NCI-H748 (cell line): ENCODE data around the gene UNC5A.

Experiments used
- DNase-seq: peaks from one replicate; lab custom pipeline; 2025; ENCODE audit not compliant: unreplicated experiment; lab: John Stamatoyannopoulos, UW

Gene UNC5A

DNA sequence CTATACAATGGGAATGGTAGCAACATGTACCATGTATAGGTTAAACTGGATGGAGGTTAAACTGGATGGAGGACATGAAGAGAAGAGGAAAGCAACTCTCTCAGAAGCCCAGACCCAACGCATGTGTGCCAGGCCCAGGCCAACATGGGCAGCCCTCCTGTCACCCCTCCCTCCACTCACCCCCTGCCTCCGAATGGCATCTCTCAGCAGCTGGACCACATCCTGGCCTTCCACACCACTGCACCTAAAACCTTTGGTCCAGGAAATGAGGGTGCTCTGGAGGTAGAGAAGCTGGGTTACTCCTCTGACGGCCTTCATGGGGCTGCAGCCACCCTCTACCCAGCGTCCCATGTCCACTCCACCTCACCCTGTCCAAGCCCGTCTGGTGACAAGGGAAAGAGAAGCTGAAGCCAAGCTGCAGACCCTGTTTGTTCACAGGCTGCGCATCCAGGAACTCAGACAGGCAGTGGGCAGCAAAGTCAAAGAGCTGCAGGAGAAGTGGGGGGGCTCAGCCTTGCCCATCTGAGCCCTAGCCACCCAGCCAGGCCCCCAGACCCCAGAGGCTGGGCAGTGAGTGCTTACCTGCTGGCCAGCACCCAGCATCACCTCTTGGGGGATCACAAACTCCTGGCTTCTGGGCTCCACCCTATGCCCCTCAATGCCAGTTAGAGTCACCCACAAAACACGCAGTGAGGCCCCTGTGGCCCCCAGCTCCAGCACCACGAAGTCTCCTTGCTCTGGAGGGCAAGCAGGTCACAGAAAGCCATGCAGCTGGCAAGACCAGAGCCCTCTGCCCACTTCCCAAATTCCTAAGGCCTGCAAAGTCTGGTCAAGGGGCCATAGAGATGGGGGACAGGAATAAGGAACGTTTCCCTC lies 80.3 kb downstream of the UNC5A start:
- no peak for DNase-seq

DNA sequence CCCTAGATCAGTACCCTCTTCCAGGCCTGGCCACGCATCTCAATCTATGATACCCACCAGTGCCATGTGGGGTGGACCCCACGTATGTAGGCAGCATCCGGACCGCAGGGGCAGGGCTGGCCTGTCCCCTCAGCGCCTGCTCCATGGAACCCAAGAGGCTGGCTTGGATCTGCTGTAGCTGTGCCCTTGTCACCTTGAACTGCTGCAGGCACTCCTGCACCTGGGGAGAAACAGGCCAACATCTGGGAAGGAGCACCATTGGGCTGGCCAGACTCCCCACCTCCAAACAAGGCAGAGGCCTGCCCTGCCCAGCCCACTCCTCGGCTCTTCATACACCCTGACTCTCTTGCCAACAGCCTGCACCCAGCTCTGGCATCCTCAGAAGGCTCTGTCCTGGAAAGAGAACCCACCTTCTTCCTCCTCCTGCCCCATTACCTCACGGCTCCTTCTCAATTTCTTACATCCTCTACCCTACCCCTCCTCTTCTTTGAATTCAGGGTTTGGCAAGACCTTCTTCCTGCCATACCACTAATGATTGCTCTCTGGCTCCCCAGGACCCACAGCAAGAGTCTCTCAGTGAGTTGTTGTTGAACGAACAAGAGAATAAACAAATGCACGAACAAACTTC lies 81.1 kb downstream of the UNC5A start:
- no peak for DNase-seq

- no peak for DNase-seq
These were observed 82.3 kb downstream of the UNC5A start for GRCh38 chr5:176892663-176893062.

DNA sequence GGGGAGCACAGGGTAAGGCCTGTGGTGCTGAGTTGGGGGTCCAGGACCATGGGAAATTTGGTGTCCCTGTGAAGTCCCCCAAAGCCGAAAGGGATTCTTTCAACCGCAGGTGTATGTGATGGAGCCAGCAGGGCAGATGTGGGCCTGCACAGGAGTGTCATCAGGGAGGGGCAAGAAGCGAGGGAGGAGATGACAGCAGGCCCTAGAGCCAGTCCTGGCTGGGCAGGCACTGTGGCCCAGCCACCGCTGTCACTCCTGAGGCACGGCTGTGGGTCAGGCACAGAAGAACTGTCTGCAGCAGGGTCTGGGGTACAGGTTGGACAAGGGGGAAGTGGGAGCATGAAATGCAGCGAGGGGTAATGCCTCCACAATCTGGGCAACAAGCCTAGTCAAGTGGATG lies 83.9 kb downstream of the UNC5A start:
- DNase-seq = no peak

- no peak for DNase-seq
These were observed 85.5 kb downstream of the UNC5A start for GRCh38 chr5:176895831-176896230.

DNA sequence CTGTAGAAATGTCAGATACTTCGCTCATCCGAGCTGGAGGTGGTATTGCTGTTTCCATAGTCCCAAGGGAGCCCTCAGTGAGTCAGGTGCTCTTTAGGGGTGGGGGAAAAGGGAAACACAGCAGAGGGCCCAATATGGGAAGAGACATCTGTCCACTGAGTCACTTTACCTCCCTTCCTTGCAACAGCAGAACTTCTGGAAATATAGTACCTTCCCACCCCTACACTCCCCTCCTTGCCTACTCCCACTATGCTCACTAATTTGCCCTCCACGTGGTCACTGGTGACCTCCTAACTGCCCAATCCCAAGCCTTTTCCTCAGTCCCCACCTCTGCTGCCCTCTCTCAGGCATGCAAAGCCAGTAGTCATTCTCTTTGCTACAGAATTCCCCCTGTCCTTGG lies 86.9 kb downstream of the UNC5A start:
- no peak for DNase-seq

DNA sequence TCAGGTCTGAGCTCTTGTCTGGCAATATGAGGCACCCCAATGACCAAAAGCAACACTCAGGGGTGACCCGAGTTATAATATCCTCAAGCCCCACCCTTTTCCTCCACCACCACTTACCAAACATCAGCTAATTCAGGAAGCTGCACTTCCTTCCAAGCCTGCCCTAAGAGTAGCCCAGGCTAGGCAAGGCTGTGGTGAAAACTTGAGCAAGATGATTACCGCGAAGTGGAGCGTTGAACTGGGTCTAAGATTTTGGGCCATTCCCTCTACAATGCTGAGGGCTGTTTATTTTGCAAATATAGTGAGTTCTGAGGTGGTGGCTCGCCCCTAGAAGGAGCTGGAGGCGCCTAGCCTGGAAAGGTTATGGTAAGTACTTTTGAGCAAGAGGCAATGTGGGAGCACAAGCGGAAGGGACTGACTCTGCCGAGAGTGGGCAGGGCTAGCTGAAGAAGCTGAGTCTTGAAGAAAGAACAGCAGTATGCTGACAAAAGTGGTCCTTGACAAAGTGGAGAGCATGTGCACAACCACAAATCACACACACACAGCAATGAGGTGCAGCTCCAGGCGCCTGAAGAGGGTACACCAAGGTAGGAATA lies 89.0 kb downstream of the UNC5A start, which contains the start of gene HK3:
TSS of gene HK3 (minus strand) at position 51 of the 596 bp plus-strand sequence. CDS start 3,187 bp downstream, outside the sequence.
- no peak for DNase-seq

- no peak for DNase-seq
These were observed 89.8 kb downstream of the UNC5A start for GRCh38 chr5:176899946-176900779.

DNA sequence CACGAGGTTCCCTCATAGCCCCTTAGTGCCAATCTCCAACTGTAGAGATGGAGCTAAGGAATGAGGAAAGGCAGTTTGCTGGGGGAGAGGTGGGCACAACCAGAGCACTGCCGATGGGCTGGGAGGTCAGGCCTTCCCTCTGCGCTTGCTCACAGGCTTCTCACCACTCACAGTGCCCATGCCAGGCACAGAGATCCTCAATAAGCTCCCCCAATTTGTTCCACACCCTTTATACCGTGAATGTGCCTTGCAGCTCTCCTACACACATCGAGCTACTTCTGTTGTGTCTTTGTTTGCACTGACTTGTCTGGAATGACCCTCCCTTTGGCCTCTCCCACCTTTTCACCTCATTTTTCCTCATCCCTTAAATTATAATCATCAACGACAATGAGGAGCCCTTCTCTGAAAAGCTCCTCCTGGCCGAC lies 90.4 kb downstream of the UNC5A start:
- DNase-seq = no peak

- DNase-seq = no peak
These were observed 91.1 kb downstream of the UNC5A start for GRCh38 chr5:176901260-176902101.

GRCh38 chr5:176902102-176902814 lies 91.9 kb downstream of the UNC5A start:
- no peak for DNase-seq

- no peak for DNase-seq
These were observed 92.7 kb downstream of the UNC5A start for GRCh38 chr5:176902911-176903664.

DNA sequence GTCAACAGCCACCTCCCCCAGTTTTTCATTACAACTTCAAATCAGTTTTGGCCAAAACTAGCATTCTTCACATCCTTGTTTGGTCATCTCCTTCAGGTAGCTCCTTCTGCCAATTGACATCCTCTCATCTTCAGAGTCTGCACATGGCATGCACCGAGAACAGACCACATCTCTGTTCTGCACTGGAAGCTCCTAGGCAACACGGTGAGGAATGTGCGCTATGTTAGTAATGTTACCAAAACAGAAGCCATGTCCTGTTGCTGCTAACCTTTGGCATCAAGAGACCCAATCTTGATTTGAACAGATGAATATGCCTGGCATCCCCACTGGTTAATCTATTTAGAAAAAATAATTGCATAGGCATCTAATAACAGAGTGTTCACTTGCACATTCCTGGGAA lies 93.9 kb downstream of the UNC5A start:
- DNase-seq = no peak

DNA sequence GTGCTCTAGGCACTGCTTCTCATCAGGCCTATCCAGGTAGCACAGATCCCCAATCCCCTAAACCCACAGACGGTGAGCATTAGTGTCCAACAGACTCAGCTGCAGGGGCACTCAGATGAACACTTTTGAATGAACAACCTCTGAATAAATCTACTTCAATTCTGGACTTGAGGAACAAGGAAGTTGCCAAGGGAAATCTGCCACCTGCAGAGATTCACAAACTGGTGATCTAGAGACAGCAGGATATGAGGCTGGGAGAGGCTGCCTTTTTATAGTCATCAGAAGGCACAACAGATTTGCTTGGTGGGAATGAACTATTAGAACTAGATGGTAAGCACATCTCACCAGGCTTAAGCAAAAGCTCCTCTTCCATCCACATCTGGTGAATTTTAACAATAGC lies 95.8 kb downstream of the UNC5A start:
- DNase-seq = no peak

DNA sequence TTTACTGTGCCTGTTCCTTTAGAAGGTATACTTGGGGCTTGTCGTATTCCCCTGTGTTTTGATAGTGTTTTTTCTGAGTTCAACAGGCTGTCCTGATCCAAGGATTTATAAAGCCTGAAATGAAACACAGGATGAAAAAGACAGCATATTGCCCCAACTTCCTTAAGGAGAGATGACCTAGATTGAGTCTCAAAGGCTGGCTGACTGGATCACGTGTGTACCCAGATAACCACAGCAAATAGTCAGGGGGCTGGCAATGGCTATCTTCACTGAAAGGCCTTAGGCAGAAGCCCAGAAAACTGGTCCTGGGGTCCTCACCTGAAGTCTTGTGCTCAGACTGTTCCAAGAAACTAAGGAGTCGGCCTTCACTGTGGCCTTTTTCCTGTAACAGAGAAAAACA lies 96.4 kb downstream of the UNC5A start:
- no peak for DNase-seq

DNA sequence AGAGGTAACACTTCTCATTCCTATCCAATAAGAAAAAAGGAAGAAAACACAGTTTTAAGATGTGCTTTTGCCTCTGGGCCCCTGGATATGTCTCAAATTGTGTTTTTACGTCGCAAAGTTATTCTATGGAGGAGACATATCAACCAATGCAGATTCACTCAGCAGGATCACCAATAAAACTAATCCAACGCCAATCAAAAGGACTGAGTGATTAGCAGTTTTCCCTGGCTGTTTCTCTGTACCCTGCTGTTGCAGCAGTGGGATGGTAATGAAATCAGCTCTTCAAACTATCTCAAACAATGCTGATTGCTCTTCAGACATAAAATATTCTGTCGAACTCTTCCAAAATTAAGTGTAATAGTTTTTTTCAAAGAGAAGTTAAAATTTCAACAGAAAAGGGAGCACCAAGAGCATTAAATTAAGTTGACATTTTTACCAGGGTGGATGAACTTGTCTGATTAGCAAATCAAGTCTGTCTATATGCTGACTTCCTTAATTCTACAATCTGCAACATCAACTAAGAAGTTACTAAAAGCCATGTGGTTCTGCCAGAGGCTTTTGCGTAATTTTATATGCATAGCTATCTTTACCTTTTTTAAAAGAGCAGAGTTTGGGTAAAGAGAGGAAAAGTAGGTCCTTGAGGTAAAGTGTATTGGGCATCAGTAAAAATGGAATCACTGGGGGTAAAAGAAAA lies 98.5 kb downstream of the UNC5A start:
- DNase-seq = no peak

DNA sequence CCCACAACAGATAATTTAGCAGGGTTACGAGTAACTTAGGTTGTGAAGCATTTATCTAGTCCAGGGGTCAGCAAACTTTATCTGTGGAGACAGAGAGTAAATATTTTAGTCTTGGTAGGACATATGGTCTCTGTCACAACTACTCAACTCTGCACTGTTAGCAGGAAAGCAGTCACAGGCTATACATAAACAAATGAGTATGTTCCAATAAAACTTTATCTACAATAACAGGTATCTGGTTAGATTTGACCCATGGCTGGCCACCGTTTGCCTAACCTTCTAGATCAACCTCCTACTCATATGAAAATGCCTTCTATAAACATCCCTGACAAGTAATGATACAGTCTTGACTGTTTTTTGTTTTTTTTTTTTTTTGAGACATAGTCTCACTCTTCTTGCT lies 101.8 kb downstream of the UNC5A start:
- DNase-seq = no peak

- DNase-seq = no peak
These were observed 105.5 kb downstream of the UNC5A start for GRCh38 chr5:176915906-176916305.
